Liver (tissue), 9 donors: ENCODE data around the gene KCNQ1. TPM values are rescaled to one million over a fixed set of nuclear protein-coding genes. Genes with fewer than 3 reads are reported as not detected.

Experiments
- DNase-seq: peaks from one replicate; pipeline ENCODE4 v3.0.0-alpha.2; 2017; ENCODE audit warnings: low spot score
- H3K27ac ChIP-seq, 2 donors: one replicate each; pipeline ENCODE4 v1.7.0; 2013; ENCODE audit warnings: inconsistent platforms in 2 of 2, low read length in 2 of 2, control low read depth in 1 of 2, low read depth in 1 of 2, mild to moderate bottlenecking in 1 of 2
- H3K27me3 ChIP-seq, 4 donors: one replicate each; pipeline versions ENCODE4 v1.6.1 to v1.7.0; 2013; ENCODE audit warnings: low read length in 3 of 4, inconsistent platforms in 1 of 4, mild to moderate bottlenecking in 1 of 4, moderate library complexity in 1 of 4; ENCODE audit not compliant: control insufficient read depth in 4 of 4, insufficient read depth in 4 of 4
- H3K36me3 ChIP-seq, 4 donors: one replicate each; pipeline versions ENCODE4 v1.6.1 to v1.7.0; 2013; ENCODE audit warnings: low read length in 3 of 4, mild to moderate bottlenecking in 3 of 4, low read depth in 1 of 4, moderate library complexity in 1 of 4; ENCODE audit not compliant: control insufficient read depth in 4 of 4, insufficient read depth in 3 of 4
- H3K4me1 ChIP-seq, 4 donors: one replicate each; pipeline versions ENCODE4 v1.6.1 to v1.7.0; 2013; ENCODE audit warnings: low read length in 3 of 4, mild to moderate bottlenecking in 3 of 4, moderate library complexity in 1 of 4; ENCODE audit not compliant: control insufficient read depth in 4 of 4, insufficient read depth in 4 of 4
- H3K4me3 ChIP-seq, 3 donors: one replicate each; pipeline versions ENCODE4 v1.6.1 to v1.7.0; 2013; ENCODE audit warnings: low read length in 3 of 3, control low read depth in 1 of 3, low read depth in 1 of 3, mild to moderate bottlenecking in 1 of 3
- H3K9ac ChIP-seq, 2 donors: one replicate each; pipeline ENCODE4 v1.7.0; 2013; ENCODE audit warnings: low read length in 2 of 2, mild to moderate bottlenecking in 2 of 2, moderate library complexity in 2 of 2, control low read depth in 1 of 2, low read depth in 1 of 2
- H3K9me3 ChIP-seq, 4 donors: one replicate each; pipeline versions ENCODE4 v1.6.1 to v1.7.0; 2013; ENCODE audit warnings: low read length in 3 of 4; ENCODE audit not compliant: control insufficient read depth in 4 of 4
- EGR1 ChIP-seq, 2 donors: IDR thresholded peaks; 2 replicates each; pipeline ENCODE4 v1.6.1; 2016 to 2018; ENCODE audit warnings: antibody characterized with exemption in 2 of 2, low read depth in 2 of 2
- FOXA1 ChIP-seq: IDR thresholded peaks from 2 replicates; pipeline ENCODE4 v1.6.1; 2016; ENCODE audit warnings: antibody characterized with exemption
- FOXA2 ChIP-seq: IDR thresholded peaks from 2 replicates; pipeline ENCODE4 v1.6.1; 2016; ENCODE audit warnings: antibody characterized with exemption
- GABPA ChIP-seq, 2 donors: IDR thresholded peaks in 1 of 2; conservative IDR thresholded peaks in 1 of 2; 2 replicates each; pipeline ENCODE4 v1.6.1; 2016; ENCODE audit warnings: antibody characterized with exemption in 2 of 2, mild to moderate bottlenecking in 1 of 2, moderate library complexity in 1 of 2
- HNF4A ChIP-seq, 2 donors: conservative IDR thresholded peaks; 2 replicates each; pipeline ENCODE4 v1.6.1; 2016; ENCODE audit warnings: antibody characterized with exemption in 2 of 2, mild to moderate bottlenecking in 2 of 2
- HNF4G ChIP-seq: IDR thresholded peaks from 2 replicates; pipeline ENCODE4 v1.6.1; 2016; ENCODE audit warnings: antibody characterized with exemption
- JUND ChIP-seq, 2 donors: IDR thresholded peaks; 2 replicates each; pipeline ENCODE4 v1.6.1; 2016; ENCODE audit warnings: antibody characterized with exemption in 2 of 2
- NR2F2 ChIP-seq: IDR thresholded peaks from 2 replicates; pipeline ENCODE4 v1.6.1; 2016; ENCODE audit warnings: antibody characterized with exemption
- RAD21 ChIP-seq, 2 donors: IDR thresholded peaks; 2 replicates each; pipeline ENCODE4 v1.6.1; 2016; ENCODE audit warnings: antibody characterized with exemption in 2 of 2, mild to moderate bottlenecking in 2 of 2
- RXRA ChIP-seq, 2 donors: IDR thresholded peaks; 2 replicates each; pipeline ENCODE4 v1.6.1; 2017 to 2018; ENCODE audit warnings: antibody characterized with exemption in 2 of 2, mild to moderate bottlenecking in 1 of 2
- SP1 ChIP-seq: IDR thresholded peaks from 2 replicates; pipeline ENCODE4 v1.6.1; 2018; ENCODE audit warnings: antibody characterized with exemption, mild to moderate bottlenecking
- TAF1 ChIP-seq: conservative IDR thresholded peaks from 2 replicates; pipeline ENCODE4 v1.6.1; 2016; ENCODE audit warnings: antibody characterized with exemption, mild to moderate bottlenecking
- YY1 ChIP-seq: IDR thresholded peaks from 2 replicates; pipeline ENCODE4 v1.6.1; 2016; ENCODE audit warnings: antibody characterized with exemption, mild to moderate bottlenecking
- WGBS: extraction: QIAGEN DNeasy Blood & Tissue Kit; methylation state at CpG from one replicate; pipeline ENCODE4 v1.1.7; 2013; 5-methylcytosine and 5-hydroxymethylcytosine counted together
- polyA plus RNA-seq, 2 donors: library from polyadenylated mRNA; stranded (reverse) in 1 of 2; unstranded in 1 of 2; fragments of 200-250 nt in 1 of 2; fragments of >200 nt in 1 of 2; fragmentation: Nextera tagmentation in 1 of 2; extraction: Ambion mirVana in 1 of 2; gene quantifications; one replicate each; pipeline versions ENCODE4 v1.2.1 to v1.2.3, GENCODE V29; 2013 to 2015
- total RNA-seq, 2 donors: library from RNA; depleted of rRNA; stranded (reverse); fragments of >200 nt; gene quantifications; one replicate each; pipeline ENCODE4 v1.2.3, GENCODE V29; 2014
- TF ChIP-seq, protein P1 (sequence below): IDR thresholded peaks from 2 replicates; pipeline ENCODE4 v1.6.1; 2016; ENCODE audit warnings: antibody characterized with exemption
- TF ChIP-seq, protein P2 (sequence below): IDR thresholded peaks from 2 replicates; pipeline ENCODE4 v1.6.1; 2016; ENCODE audit warnings: antibody characterized with exemption
- TF ChIP-seq, protein P3 (sequence below): IDR thresholded peaks from 2 replicates; pipeline ENCODE4 v1.6.1; 2016; ENCODE audit warnings: antibody characterized with exemption, mild to moderate bottlenecking
- TF ChIP-seq, protein P4 (sequence below): IDR thresholded peaks from 2 replicates; pipeline ENCODE4 v1.6.1; 2016; ENCODE audit warnings: antibody characterized with exemption
- donor health status: healthy.
- donor health status: healthy.
- donor health status: healthy.
- donor health status: healthy.
- donor health status: healthy.

Gene KCNQ1
- total and polyA plus RNA-seq, 4 donors, result 0.31 to 2.2 (median 1.5) TPM

DNA sequence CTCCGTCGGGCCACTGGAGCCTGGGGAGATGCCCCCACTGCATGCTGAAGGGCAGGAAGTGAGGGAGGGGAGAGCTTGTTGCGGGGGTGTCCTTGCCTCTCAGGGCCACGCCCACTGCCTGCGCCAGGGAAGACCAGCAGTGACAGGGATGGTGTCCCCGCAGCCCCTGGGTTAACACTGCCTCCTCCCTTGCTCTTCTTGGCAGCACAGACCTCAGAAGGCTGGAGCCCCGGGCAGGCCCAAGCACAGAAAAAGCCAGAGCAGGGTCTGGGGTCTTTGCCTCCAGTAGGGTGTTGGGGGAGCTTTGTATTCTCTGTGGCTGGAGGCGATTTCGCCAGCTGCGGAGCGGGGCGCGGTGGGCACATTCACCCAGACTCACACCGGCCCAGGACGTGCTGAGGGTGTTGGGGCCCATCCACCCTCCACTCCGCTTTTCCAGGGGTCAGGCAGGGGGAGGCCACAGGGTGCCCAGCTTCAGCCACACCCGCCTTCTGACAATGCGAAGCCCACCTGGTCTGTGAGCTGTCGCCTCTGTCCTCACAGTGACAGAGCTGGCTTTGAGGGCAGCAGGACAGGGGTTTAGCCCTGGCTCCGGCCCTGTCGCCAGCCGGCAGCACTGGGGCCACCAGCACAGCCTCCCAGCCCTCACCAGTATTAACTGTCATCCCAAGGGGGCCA lies 357.0 kb downstream of the KCNQ1 start:
- Histone ChIP-seq H3K9ac (no peak overlapping the region), H3K9me3 (peaks cover 0 to 4% (median 2%) of the 10 kb centered on the region in 4 donors), H3K36me3 (no peaks in the 10 kb centered on the region), H3K4me1 (no peaks in the 10 kb centered on the region), H3K27me3 (no peaks in the 10 kb centered on the region), H3K27ac (no peak overlapping the region), H3K4me3 (no peak overlapping the region)
- DNase-seq, result no peak
- 92% methylated on average over 22 of the region's 22 CpGs for WGBS
- TF ChIP-seq FOXA1 (no peak), HNF4A (conservative IDR thresholded peaks at IDR 0.05) (no peak), GABPA (IDR thresholded peaks at IDR 0.05 in 1 of 2, conservative IDR thresholded peaks at IDR 0.05 in 1 of 2) (no peak), RXRA (IDR thresholded peaks at IDR 0.05) (no peak), JUND (IDR thresholded peaks at IDR 0.05) (no peak)
- TF ChIP-seq, protein P1, sequence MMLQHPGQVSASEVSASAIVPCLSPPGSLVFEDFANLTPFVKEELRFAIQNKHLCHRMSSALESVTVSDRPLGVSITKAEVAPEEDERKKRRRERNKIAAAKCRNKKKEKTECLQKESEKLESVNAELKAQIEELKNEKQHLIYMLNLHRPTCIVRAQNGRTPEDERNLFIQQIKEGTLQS, result no peak
- TF ChIP-seq, protein P2, sequence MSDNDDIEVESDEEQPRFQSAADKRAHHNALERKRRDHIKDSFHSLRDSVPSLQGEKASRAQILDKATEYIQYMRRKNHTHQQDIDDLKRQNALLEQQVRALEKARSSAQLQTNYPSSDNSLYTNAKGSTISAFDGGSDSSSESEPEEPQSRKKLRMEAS, result no peak

DNA sequence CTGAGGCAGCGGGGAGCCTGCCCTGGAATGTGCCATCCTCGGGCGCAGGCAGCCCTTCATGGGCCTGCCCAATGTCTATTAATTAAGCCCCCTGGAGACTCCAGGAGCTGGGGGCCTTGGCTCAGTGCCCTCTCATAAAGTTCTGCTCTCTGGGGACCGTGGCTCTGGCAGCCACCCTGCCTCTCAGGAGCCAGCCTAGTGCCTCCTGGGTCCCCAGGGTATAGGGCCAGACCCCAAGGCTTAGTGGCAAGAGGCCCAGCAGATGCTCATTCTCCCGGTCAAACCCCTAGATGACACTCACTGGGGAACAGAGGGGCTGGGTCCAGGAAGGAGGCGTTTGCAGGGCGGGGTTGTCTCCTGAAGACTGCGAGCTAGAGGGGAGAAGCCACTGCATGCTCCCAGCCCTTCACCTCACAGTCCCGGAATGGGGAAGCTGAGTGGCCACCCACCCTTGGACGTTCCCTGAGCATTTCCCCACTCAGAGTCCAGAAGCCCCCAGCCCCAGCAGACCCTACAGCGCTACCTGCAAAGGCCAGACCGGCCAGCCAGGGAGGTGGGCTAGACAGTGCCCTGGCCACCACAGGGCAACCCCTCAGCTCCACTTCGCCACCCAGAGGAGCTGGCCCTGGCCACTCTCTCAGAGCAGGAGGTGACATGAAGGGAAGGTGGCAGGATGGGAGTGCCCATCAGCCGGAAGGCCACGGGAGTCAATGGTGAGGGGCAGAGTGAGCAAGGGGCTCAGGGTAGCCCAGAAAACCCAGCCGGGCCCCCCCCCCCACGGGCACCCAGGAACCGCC lies 357.8 kb downstream of the KCNQ1 start:
- Histone ChIP-seq H3K9me3 (peaks cover 0 to 4% (median 2%) of the 10 kb centered on the region in 4 donors), H3K27me3 (no peaks in the 10 kb centered on the region), H3K9ac (no peak overlapping the region), H3K36me3 (no peaks in the 10 kb centered on the region), H3K27ac (no peak overlapping the region), H3K4me3 (no peak overlapping the region), H3K4me1 (no peaks in the 10 kb centered on the region)
- DNase-seq, result no peak
- 89% methylated on average over 18 of the region's 18 CpGs for WGBS
- no peak for TF ChIP-seq RAD21 (IDR thresholded peaks at IDR 0.05)
- TF ChIP-seq TAF1, result no peak
- no peak for TF ChIP-seq EGR1 (IDR thresholded peaks at IDR 0.05; ENCODE audit: low read depth in 2 of 2)
- TF ChIP-seq SP1, result no peak
- TF ChIP-seq FOXA2, result no peak
- no peak for TF ChIP-seq RXRA (IDR thresholded peaks at IDR 0.05)
- no peak for TF ChIP-seq GABPA (IDR thresholded peaks at IDR 0.05 in 1 of 2, conservative IDR thresholded peaks at IDR 0.05 in 1 of 2)
- no peak for TF ChIP-seq FOXA1
- no peak for TF ChIP-seq HNF4G
- no peak for TF ChIP-seq NR2F2
- TF ChIP-seq HNF4A (conservative IDR thresholded peaks at IDR 0.05), result no peak
- TF ChIP-seq YY1, result no peak

DNA sequence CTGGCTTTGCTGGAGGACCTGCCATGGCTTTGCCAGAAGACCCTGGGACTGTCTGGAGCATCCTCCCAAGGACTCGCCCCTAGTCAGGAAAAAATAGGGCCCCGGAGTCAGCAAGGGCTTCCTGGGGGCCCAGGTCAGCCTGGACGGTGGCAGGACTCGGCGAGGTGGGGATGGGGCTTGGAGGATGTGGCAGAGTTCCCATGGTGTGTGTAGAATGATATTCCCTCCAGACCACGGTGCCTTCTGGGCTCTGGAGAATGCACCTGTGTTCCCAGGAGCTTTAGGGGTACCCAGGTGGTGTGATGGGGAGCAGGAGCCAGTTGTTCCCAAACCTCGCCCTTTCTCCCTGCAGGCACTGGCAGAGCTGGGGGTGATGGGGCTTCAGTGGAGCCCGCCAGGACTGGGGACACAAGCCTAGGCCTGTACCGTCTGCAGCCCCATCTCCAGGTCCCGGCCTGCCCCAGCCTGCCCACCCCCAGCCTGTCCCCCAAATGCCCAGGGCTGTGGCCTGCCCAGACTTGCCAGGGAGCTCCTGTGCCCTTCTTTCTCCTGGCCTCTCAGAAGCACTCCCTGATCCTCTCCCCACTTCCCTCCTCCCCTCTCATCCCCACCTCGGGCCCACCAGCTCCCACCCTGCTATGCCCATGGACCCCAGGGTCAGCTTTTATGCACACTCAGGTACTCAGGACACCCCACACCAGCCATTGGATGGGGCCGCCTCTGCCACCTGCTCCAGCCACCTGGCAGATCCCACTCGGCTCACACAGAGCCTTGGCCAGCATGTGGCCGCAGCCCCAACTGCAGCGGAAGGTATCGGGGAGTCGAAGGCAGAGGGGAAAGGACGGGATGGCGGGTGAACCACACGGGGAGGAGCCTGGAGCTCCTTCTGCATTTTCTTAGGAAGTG lies 358.6 kb downstream of the KCNQ1 start:
- no peaks in the 10 kb centered on the region for H3K27me3 ChIP-seq
- H3K9me3 ChIP-seq, result peaks cover 0 to 4% (median 2%) of the 10 kb centered on the region in 4 donors
- WGBS, result 85% methylated on average over 20 of the region's 20 CpGs
- H3K4me1 ChIP-seq, result no peaks in the 10 kb centered on the region
- H3K9ac ChIP-seq, result no peak overlapping the region
- no peaks in the 10 kb centered on the region for H3K36me3 ChIP-seq
- H3K27ac ChIP-seq, result no peak overlapping the region
- TF ChIP-seq YY1 (no peak), HNF4G (no peak), FOXA2 (no peak), GABPA (IDR thresholded peaks at IDR 0.05 in 1 of 2, conservative IDR thresholded peaks at IDR 0.05 in 1 of 2) (no peak), EGR1 (IDR thresholded peaks at IDR 0.05; ENCODE audit: low read depth in 2 of 2) (no peak), JUND (IDR thresholded peaks at IDR 0.05) (no peak), SP1 (no peak)
- TF ChIP-seq, protein P3, sequence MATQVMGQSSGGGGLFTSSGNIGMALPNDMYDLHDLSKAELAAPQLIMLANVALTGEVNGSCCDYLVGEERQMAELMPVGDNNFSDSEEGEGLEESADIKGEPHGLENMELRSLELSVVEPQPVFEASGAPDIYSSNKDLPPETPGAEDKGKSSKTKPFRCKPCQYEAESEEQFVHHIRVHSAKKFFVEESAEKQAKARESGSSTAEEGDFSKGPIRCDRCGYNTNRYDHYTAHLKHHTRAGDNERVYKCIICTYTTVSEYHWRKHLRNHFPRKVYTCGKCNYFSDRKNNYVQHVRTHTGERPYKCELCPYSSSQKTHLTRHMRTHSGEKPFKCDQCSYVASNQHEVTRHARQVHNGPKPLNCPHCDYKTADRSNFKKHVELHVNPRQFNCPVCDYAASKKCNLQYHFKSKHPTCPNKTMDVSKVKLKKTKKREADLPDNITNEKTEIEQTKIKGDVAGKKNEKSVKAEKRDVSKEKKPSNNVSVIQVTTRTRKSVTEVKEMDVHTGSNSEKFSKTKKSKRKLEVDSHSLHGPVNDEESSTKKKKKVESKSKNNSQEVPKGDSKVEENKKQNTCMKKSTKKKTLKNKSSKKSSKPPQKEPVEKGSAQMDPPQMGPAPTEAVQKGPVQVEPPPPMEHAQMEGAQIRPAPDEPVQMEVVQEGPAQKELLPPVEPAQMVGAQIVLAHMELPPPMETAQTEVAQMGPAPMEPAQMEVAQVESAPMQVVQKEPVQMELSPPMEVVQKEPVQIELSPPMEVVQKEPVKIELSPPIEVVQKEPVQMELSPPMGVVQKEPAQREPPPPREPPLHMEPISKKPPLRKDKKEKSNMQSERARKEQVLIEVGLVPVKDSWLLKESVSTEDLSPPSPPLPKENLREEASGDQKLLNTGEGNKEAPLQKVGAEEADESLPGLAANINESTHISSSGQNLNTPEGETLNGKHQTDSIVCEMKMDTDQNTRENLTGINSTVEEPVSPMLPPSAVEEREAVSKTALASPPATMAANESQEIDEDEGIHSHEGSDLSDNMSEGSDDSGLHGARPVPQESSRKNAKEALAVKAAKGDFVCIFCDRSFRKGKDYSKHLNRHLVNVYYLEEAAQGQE, result no peak
- TF ChIP-seq, protein P4, sequence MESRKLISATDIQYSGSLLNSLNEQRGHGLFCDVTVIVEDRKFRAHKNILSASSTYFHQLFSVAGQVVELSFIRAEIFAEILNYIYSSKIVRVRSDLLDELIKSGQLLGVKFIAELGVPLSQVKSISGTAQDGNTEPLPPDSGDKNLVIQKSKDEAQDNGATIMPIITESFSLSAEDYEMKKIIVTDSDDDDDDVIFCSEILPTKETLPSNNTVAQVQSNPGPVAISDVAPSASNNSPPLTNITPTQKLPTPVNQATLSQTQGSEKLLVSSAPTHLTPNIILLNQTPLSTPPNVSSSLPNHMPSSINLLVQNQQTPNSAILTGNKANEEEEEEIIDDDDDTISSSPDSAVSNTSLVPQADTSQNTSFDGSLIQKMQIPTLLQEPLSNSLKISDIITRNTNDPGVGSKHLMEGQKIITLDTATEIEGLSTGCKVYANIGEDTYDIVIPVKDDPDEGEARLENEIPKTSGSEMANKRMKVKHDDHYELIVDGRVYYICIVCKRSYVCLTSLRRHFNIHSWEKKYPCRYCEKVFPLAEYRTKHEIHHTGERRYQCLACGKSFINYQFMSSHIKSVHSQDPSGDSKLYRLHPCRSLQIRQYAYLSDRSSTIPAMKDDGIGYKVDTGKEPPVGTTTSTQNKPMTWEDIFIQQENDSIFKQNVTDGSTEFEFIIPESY, result no peak
- TF ChIP-seq, protein P1, result no peak
- no peak for DNase-seq
- no peak overlapping the region for H3K4me3 ChIP-seq
